K562 (cell line): Measurements from ENCODE around the gene ITGAL. TPM values are rescaled to one million over a fixed set of nuclear protein-coding genes. Genes with fewer than 3 reads are reported as not detected.

Source experiments
- ATAC-seq: fragments of 200-7000 bp; cut with Tn5 transposase; 3 replicates; pipeline ENCODE4 v1.9.1; 2020; ENCODE audit warnings: moderate library complexity
- BruUV-seq: library from RNA; stranded (reverse); fragments of 400-500 nt; replicated peaks from 2 replicates; lab custom pipeline; 2021; lab: Mats Ljungman, UMichigan
- CTCF ChIA-PET: fragments of 300-600 bp; formaldehyde crosslinking; extraction: SDS; loops from one replicate; lab custom pipeline; 2021; ENCODE audit warnings: low intra/inter-chr PET ratio; lab: Yijun Ruan, JAX
- POLR2A ChIA-PET: fragments of 300-600, 350-650 bp; sonication (Branson Sonifier 250); formaldehyde crosslinking; extraction: SDS; loops from one replicate; lab custom pipeline; 2021; ENCODE audit warnings: antibody characterized with exemption, inconsistent platforms; lab: Yijun Ruan, JAX
- DNase-seq, 4 experiments: peaks; one replicate each; pipeline versions ENCODE4 v3.0.0 to v3.0.0-alpha.2; 2011 to 2018; ENCODE audit warnings: low spot score in 3 of 4, mixed read lengths in 3 of 4; ENCODE audit errors: extremely low read depth in 1 of 4
- FAIRE-seq: peaks from 2 replicates; lab custom pipeline; 2011; peaks lifted over from hg19 to GRCh38; lab: Jason Lieb, UNC
- H2AFZ ChIP-seq: 2 replicates; pipeline ENCODE4 v1.6.0; 2011; ENCODE audit warnings: low read depth, low read length, control low read depth, inconsistent platforms
- H3K27ac ChIP-seq: fragments of 200-600 bp; 3 replicates; pipeline ENCODE4 v1.8.0; 2011; ENCODE audit warnings: low read depth, mild to moderate bottlenecking, control low read depth, inconsistent platforms, low read length, moderate library complexity, mixed read lengths; ENCODE audit errors: extremely low read depth
- H3K27me3 ChIP-seq, 2 experiments: fragments of 300-600 bp in 1 of 2; 2 replicates in 1 of 2; 3 replicates in 1 of 2; pipeline versions ENCODE4 v1.6.0 to v1.8.0; 2011; ENCODE audit warnings: inconsistent platforms in 2 of 2, low read length in 2 of 2, mild to moderate bottlenecking in 1 of 2, mixed read lengths in 1 of 2, moderate library complexity in 1 of 2; ENCODE audit not compliant: control insufficient read depth in 2 of 2, insufficient read depth in 2 of 2
- H3K36me3 ChIP-seq: fragments of 300-600 bp; 3 replicates; pipeline ENCODE4 v1.8.0; 2011; ENCODE audit warnings: mild to moderate bottlenecking, low read length, inconsistent platforms; ENCODE audit not compliant: control insufficient read depth, insufficient read depth
- H3K4me1 ChIP-seq, 2 experiments: fragments of 200-600 bp in 1 of 2; replicated peaks in 1 of 2; 2 replicates in 1 of 2; 3 replicates in 1 of 2; pipeline versions ENCODE4 v1.5.1 to v1.8.0; 2011; ENCODE audit warnings: inconsistent platforms in 2 of 2, low read length in 2 of 2, mild to moderate bottlenecking in 1 of 2, mixed read lengths in 1 of 2, moderate library complexity in 1 of 2; ENCODE audit not compliant: control insufficient read depth in 2 of 2, insufficient read depth in 2 of 2
- H3K4me2 ChIP-seq: 2 replicates; pipeline ENCODE4 v1.6.1; 2011; ENCODE audit warnings: low read length, control low read depth, inconsistent platforms, mixed read lengths; ENCODE audit not compliant: insufficient read depth
- H3K4me3 ChIP-seq: fragments of 200-600 bp; sonication (generic), shearing (Covaris generic); 2 replicates; pipeline ENCODE4 v1.5.1; 2016; ENCODE audit warnings: control low read depth, inconsistent platforms
- H3K79me2 ChIP-seq: fragments of 200-600 bp; 3 replicates; pipeline ENCODE4 v1.8.0; 2011; ENCODE audit warnings: low read length, inconsistent platforms; ENCODE audit not compliant: control insufficient read depth, insufficient read depth
- H3K9ac ChIP-seq, 2 experiments: 2 replicates each; pipeline versions ENCODE4 v1.6.0 to v1.6.1; 2011; ENCODE audit warnings: low read depth in 2 of 2, low read length in 2 of 2, control low read depth in 1 of 2, inconsistent platforms in 1 of 2, mild to moderate bottlenecking in 1 of 2, mixed read lengths in 1 of 2; ENCODE audit not compliant: insufficient read depth in 1 of 2
- H3K9me1 ChIP-seq: one replicate; pipeline ENCODE4 v1.6.0; 2011; ENCODE audit warnings: inconsistent platforms, mild to moderate bottlenecking, low read length, moderate library complexity; ENCODE audit not compliant: control insufficient read depth, insufficient read depth
- H3K9me3 ChIP-seq: replicated peaks from 2 replicates; pipeline ENCODE4 v1.5.1; 2011; ENCODE audit warnings: low read depth, low read length, inconsistent platforms; ENCODE audit not compliant: control insufficient read depth, insufficient read depth
- H4K20me1 ChIP-seq: replicated peaks from 2 replicates; pipeline ENCODE4 v1.6.1; 2011; ENCODE audit warnings: low read length, inconsistent platforms, mixed read lengths; ENCODE audit not compliant: control insufficient read depth, insufficient read depth
- CEBPG ChIP-seq, 3 experiments: fragments of 200-800 bp in 1 of 3; sonication (Bioruptor generic) in 1 of 3; sonication (generic) in 1 of 3; formaldehyde crosslinking in 1 of 3; IDR thresholded peaks in 2 of 3; conservative IDR thresholded peaks in 1 of 3; 2 replicates each; pipeline versions ENCODE4 v1.6.1 to v1.8.0; 2016 to 2022; ENCODE audit warnings: missing compliant biosample characterization in 2 of 3, missing genetic modification characterization in 2 of 3, mild to moderate bottlenecking in 1 of 3, missing genetic modification reagents in 1 of 3
- CREBBP ChIP-seq: IDR thresholded peaks from one replicate; pipeline ENCODE4 v1.6.1; 2012; ENCODE audit warnings: low read depth, mild to moderate bottlenecking, control low read depth, inconsistent platforms, low read length
- DPF2 ChIP-seq: fragments of 450-650 bp; IDR thresholded peaks from 2 replicates; pipeline ENCODE4 v1.6.1; 2016
- FOXP1 ChIP-seq: sonication (generic); formaldehyde crosslinking; IDR thresholded peaks from 2 replicates; pipeline ENCODE4 v1.8.0; 2022; ENCODE audit warnings: mild to moderate bottlenecking, missing genetic modification reagents
- KDM1A ChIP-seq, 2 experiments: fragments of 450-650 bp; IDR thresholded peaks; 2 replicates each; pipeline ENCODE4 v1.6.1; 2016; ENCODE audit warnings: mild to moderate bottlenecking in 2 of 2
- NFE2L1 ChIP-seq: fragments of 450-650 bp; IDR thresholded peaks from 2 replicates; pipeline ENCODE4 v1.6.1; 2016; ENCODE audit warnings: missing genetic modification characterization, low read depth, mild to moderate bottlenecking, missing compliant biosample characterization, moderate library complexity, borderline replicate concordance
- NR2C1 ChIP-seq, 2 experiments: fragments of 450-650 bp; IDR thresholded peaks; 2 replicates each; pipeline ENCODE4 v1.6.1; 2017; ENCODE audit warnings: mild to moderate bottlenecking in 2 of 2, antibody characterized with exemption in 1 of 2, inconsistent platforms in 1 of 2, missing compliant biosample characterization in 1 of 2, missing genetic modification characterization in 1 of 2
- POLR2AphosphoS5 ChIP-seq: IDR thresholded peaks from 2 replicates; pipeline ENCODE4 v1.6.1; 2011; ENCODE audit warnings: mild to moderate bottlenecking, low read depth, low read length, moderate library complexity; ENCODE audit not compliant: control insufficient read depth, insufficient read depth
- SRF ChIP-seq, 2 experiments: fragments of 250-450, 450-650 bp in 1 of 2; sonication (Bioruptor Pico) in 1 of 2; sonication (generic) in 1 of 2; formaldehyde crosslinking; IDR thresholded peaks; 2 replicates each; pipeline versions ENCODE4 v1.5.0 to v1.5.1; 2020 to 2022; ENCODE audit warnings: mild to moderate bottlenecking in 1 of 2, missing genetic modification reagents in 1 of 2
- TAF1 ChIP-seq: IDR thresholded peaks from 2 replicates; pipeline ENCODE4 v1.6.1; 2011; ENCODE audit warnings: mild to moderate bottlenecking, low read length, moderate library complexity; ENCODE audit not compliant: insufficient read depth, control insufficient read depth, severe bottlenecking; ENCODE audit errors: extremely low read depth
- ZFX ChIP-seq: sonication (generic); formaldehyde crosslinking; IDR thresholded peaks from 2 replicates; pipeline ENCODE4 v1.8.0; 2022; ENCODE audit warnings: mild to moderate bottlenecking, missing genetic modification reagents, moderate library complexity
- WGBS: fragments of 100-300 bp; shearing (Covaris generic); methylation state at CpG from one replicate; pipeline ENCODE4 v1.1.6; 2016; ENCODE audit warnings: low coverage, mixed read lengths; ENCODE audit not compliant: insufficient coverage; ENCODE audit errors: missing lambda C conversion rate; 5-methylcytosine and 5-hydroxymethylcytosine counted together
- in situ Hi-C: fragments of 300-500 bp; cut with MboI; formaldehyde crosslinking; loops from 4 replicates; pipeline ENCODE4 v1.15.0; 2018; ENCODE audit warnings: inconsistent platforms, mixed read lengths
- intact Hi-C: fragments of 100-400 bp; cut with micrococcal nuclease; formaldehyde crosslinking; loops from 2 replicates; pipeline ENCODE4 v1.14.2; 2022
- polyA plus RNA-seq, 8 experiments: library from polyadenylated mRNA; depleted of rRNA in 4 of 8; stranded (reverse) in 5 of 8; unstranded in 3 of 8; fragments of >200 nt; fragmentation: Nextera tagmentation in 2 of 8; fragmentation: Illumina TruSeq in 1 of 8; extraction: Ambion mirVana in 2 of 8; extraction: Trizol in 1 of 8; gene quantifications; 2 replicates each; pipeline versions ENCODE4 v1.2.1 to v1.2.3, GENCODE V29; 2011 to 2014; ENCODE audit warnings: inconsistent platforms in 1 of 8, missing spikeins in 1 of 8
- total RNA-seq, 7 experiments: library from RNA; depleted of rRNA in 6 of 7; stranded (reverse); fragments of >200 nt in 6 of 7; fragmentation: Illumina TruSeq in 2 of 7; extraction: Trizol in 2 of 7; gene quantifications; 2 replicates each; pipeline versions ENCODE4 v1.2.1 to v1.2.3, GENCODE V29; 2011 to 2021; ENCODE audit warnings: low replicate concordance in 1 of 7

ITGAL gene
- total and polyA plus RNA-seq, 9 of the 15 experiments (the other 6 are each of a cell fraction or from before 2014, with no cell fraction given) = 0.01 to 0.53 TPM; not detected in 7

- H3K9me1 ChIP-seq = no peaks in the 10 kb centered on the region
- no peak for TF ChIP-seq CREBBP
- peak in 1 of 2 experiments; percentile 43; a peak in 1 of 4 replicates for TF ChIP-seq KDM1A (IDR thresholded peaks at IDR 0.05)
- TF ChIP-seq NR2C1 (IDR thresholded peaks at IDR 0.05) = no peak; the same call in 1 of the 2 replicates
- peak; percentile 43 for TF ChIP-seq NR2C1 (tag; IDR thresholded peaks at IDR 0.05)
- no peak for TF ChIP-seq FOXP1 (CRISPR knock-in tag)
- peak; percentile 17; the same call in 1 of the 2 replicates for TF ChIP-seq ZFX (CRISPR knock-in tag)
- TF ChIP-seq POLR2AphosphoS5 = no peak
- no peak for TF ChIP-seq CEBPG (CRISPR knock-in tag; IDR thresholded peaks at IDR 0.05)
- TF ChIP-seq CEBPG (tag; conservative IDR thresholded peaks at IDR 0.05 in 1 of 2, IDR thresholded peaks at IDR 0.05 in 1 of 2) = no peak
- no peak for TF ChIP-seq SRF (CRISPR knock-in tag; IDR thresholded peaks at IDR 0.05)
- no peak for TF ChIP-seq NFE2L1
- TF ChIP-seq TAF1 = no peak
- TF ChIP-seq DPF2 = no peak
- ATAC-seq (no peak), FAIRE-seq (no peak), DNase-seq (no peak)
- no peak overlapping the region for H3K4me2 ChIP-seq
- POLR2A ChIA-PET = interaction anchor here (0.5 to 2.9 kb wide), 4 partner anchors 11 to 900 kb away, joined by 3 to 27 read pairs (median 3); partner anchors contain the start of gene ZNF688
- H3K4me3 ChIP-seq = no peak overlapping the region
- CTCF ChIA-PET = no interaction called here
- BruUV-seq = no TSS peak
- peaks cover 17% of the 10 kb centered on the region; the same call in 1 of the 3 replicates for H3K36me3 ChIP-seq
- H2AFZ ChIP-seq = peak overlapping the region; percentile 89; the same call in 1 of the 2 replicates
- peaks cover 21% of the 10 kb centered on the region for H3K79me2 ChIP-seq
- no peak overlapping the region for H3K27ac ChIP-seq
- no peaks in the 10 kb centered on the region for H4K20me1 ChIP-seq
- intact Hi-C loops (no loop called here), in situ Hi-C loops (no loop called here)
- no peaks in the 10 kb centered on the region for H3K27me3 ChIP-seq
- peaks cover 13 to 54% of the 10 kb centered on the region in 2 experiments; a peak in 4 of 5 replicates for H3K4me1 ChIP-seq
- H3K9me3 ChIP-seq = no peaks in the 10 kb centered on the region; the same call in 1 of the 2 replicates
- H3K9ac ChIP-seq = no peak overlapping the region; a peak in 2 of 4 replicates
- WGBS = 73% methylated on average over 6 of the region's 6 CpGs
Observed at GRCh38 chr16:30559690-30560089, 87.1 kb downstream of the ITGAL start.
